Common myeloid progenitor, CD34-positive (primary cell): ENCODE results near the gene PABPC1L.

Experiments used
- CTCF ChIA-PET: fragments of 350-600 bp; sonication (Branson Sonifier 250); formaldehyde crosslinking; loops from one replicate; lab custom pipeline; 2021; ENCODE audit warnings: antibody characterized with exemption; lab: Charles Lee
- POLR2A ChIA-PET: fragments of 350-600 bp; sonication (Branson Sonifier 250); formaldehyde crosslinking; loops from one replicate; lab custom pipeline; 2021; ENCODE audit warnings: antibody characterized with exemption; lab: Charles Lee
- DNase-seq, 3 donors: peaks; one replicate each; pipeline versions ENCODE4 v3.0.0 to v3.0.0-alpha.2; 2013
- H3K27ac ChIP-seq, 2 experiments: 1 replicate in 1 of 2; 2 replicates in 1 of 2; pipeline ENCODE4 v1.7.0; 2013; ENCODE audit warnings: inconsistent platforms in 2 of 2, low read length in 2 of 2, mild to moderate bottlenecking in 2 of 2, low read depth in 1 of 2, moderate library complexity in 1 of 2; ENCODE audit not compliant: severe bottlenecking in 2 of 2, insufficient read depth in 1 of 2, poor library complexity in 1 of 2
- H3K27me3 ChIP-seq, 5 experiments: replicated peaks in 2 of 5; 1 replicate in 3 of 5; 2 replicates in 2 of 5; pipeline versions ENCODE4 v1.6.1 to v1.7.0; 2013; ENCODE audit warnings: low read length in 4 of 5, mild to moderate bottlenecking in 2 of 5, moderate library complexity in 2 of 5, inconsistent platforms in 1 of 5; ENCODE audit not compliant: insufficient read depth in 5 of 5, control insufficient read depth in 4 of 5
- H3K36me3 ChIP-seq, 4 experiments: 1 replicate in 2 of 4; 2 replicates in 2 of 4; pipeline versions ENCODE4 v1.6.1 to v1.7.0; 2013; ENCODE audit warnings: low read length in 3 of 4, control low read depth in 1 of 4, mild to moderate bottlenecking in 1 of 4; ENCODE audit not compliant: control insufficient read depth in 4 of 4, insufficient read depth in 4 of 4
- H3K4me1 ChIP-seq, 4 experiments: 1 replicate in 3 of 4; 2 replicates in 1 of 4; pipeline versions ENCODE4 v1.6.1 to v1.7.1; 2013; ENCODE audit warnings: low read length in 3 of 4, mild to moderate bottlenecking in 3 of 4, control low read depth in 1 of 4, inconsistent platforms in 1 of 4, moderate library complexity in 1 of 4; ENCODE audit not compliant: control insufficient read depth in 4 of 4, insufficient read depth in 4 of 4; ENCODE audit errors: control extremely low read depth in 1 of 4
- H3K4me3 ChIP-seq, 7 experiments: 1 replicate in 4 of 7; 2 replicates in 3 of 7; pipeline versions ENCODE4 v1.5.1 to v1.7.0; 2013; ENCODE audit warnings: mild to moderate bottlenecking in 7 of 7, low read length in 6 of 7, moderate library complexity in 6 of 7, inconsistent platforms in 2 of 7, low read depth in 2 of 7, control low read depth in 1 of 7; ENCODE audit not compliant: insufficient read depth in 4 of 7, control insufficient read depth in 1 of 7; ENCODE audit errors: extremely low read depth in 1 of 7
- H3K9me3 ChIP-seq, 5 experiments: 1 replicate in 4 of 5; 2 replicates in 1 of 5; pipeline versions ENCODE4 v1.6.1 to v1.7.1; 2013; ENCODE audit warnings: low read length in 4 of 5, mild to moderate bottlenecking in 2 of 5, inconsistent platforms in 1 of 5, low read depth in 1 of 5, moderate library complexity in 1 of 5; ENCODE audit not compliant: control insufficient read depth in 4 of 5, insufficient read depth in 2 of 5; ENCODE audit errors: control extremely low read depth in 1 of 5
- WGBS: methylation state at CpG from one replicate; pipeline ENCODE4 v1.1.5; 2013; ENCODE audit not compliant: insufficient coverage; 5-methylcytosine and 5-hydroxymethylcytosine counted together

Gene PABPC1L

DNA sequence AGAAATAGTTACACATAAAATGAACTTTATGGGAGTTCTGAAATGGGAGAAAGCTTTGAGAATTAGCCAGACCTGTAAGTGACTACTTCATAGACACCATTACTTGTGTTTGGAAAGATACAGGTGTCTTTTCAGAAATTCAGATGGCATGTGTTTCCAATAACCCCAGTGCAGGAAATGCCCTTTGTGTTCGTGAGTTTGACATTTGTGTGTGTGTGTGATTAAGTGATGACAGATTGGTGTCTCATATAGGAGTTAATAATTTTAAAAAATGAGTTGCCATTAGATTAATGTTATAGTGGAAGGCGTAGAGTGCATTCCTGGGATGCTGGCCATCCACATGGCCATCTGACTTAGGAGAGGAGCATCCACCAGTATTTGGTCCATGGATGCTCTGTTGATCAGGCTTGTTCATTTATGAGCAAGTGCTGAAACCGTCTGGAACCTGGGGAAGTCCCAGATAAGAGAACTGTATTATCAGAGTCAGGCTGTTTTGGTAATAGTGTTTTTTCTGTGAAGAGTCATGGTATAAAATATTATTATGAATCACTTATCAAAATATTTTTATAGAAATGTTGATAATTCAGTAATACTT is 59.5 kb downstream of the PABPC1L start:
- H3K36me3 ChIP-seq: peaks cover 3 to 21% (median 9%) of the 10 kb centered on the region in 4 experiments
- POLR2A ChIA-PET: interaction anchor here (1.0 kb wide), 1 partner anchor 12 kb away, joined by 3 read pairs; no protein-coding TSS in a partner anchor
- peak overlapping the region in 2 of 7 experiments; percentile 46 to 98 for H3K4me3 ChIP-seq
- no peaks in the 10 kb centered on the region for H3K27me3 ChIP-seq
- DNase-seq: peak in 2 of 3 donors; percentile 43 to 52
- peak overlapping the region in 1 of 2 experiments; percentile 85 for H3K27ac ChIP-seq
- CTCF ChIA-PET: interaction anchor here (0.7 to 1.9 kb wide), 2 partner anchors 9 to 10 kb away, joined by 3 to 9 read pairs; no protein-coding TSS in a partner anchor
- WGBS: 38% methylated on average over 3 of the region's 3 CpGs
- no peaks in the 10 kb centered on the region for H3K9me3 ChIP-seq
- H3K4me1 ChIP-seq: peaks cover 48 to 70% (median 56%) of the 10 kb centered on the region in 4 experiments

DNA sequence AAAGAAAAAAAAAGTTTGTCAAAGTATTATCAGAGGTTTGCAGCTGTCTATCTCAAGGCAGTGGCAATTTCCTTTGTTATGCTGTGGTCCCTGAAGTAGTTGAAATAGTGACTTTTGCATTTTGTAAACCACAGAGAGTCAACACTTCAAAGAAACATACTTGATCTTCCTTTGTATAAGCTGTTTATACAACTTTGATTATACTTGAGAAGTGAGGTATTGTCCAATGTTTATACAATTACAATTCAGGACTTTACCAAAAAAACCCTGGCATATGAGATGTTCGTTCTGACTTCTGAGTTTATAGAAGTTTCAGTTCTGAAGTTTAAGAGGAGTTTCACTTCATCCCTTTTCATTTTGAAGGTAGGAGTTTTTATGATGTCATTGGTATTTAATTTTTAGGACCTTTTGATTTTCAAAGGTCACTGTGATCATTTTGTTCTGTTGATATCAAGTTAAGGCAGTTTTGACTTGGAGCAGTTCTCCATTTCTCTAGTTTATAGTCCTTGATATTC is 60.4 kb downstream of the PABPC1L start:
- peaks cover 48 to 70% (median 56%) of the 10 kb centered on the region in 4 experiments for H3K4me1 ChIP-seq
- H3K36me3 ChIP-seq: peaks cover 10 to 30% (median 16%) of the 10 kb centered on the region in 4 experiments
- H3K9me3 ChIP-seq: no peaks in the 10 kb centered on the region
- DNase-seq: peak; percentile 87 to 97 (median 96)
- POLR2A ChIA-PET: interaction anchor here (0.6 to 1.1 kb wide), 3 partner anchors 11 to 763 kb away, joined by 3 to 4 read pairs (median 3); no protein-coding TSS in a partner anchor
- H3K4me3 ChIP-seq: peak overlapping the region in 6 of 7 experiments; percentile 10 to 98 (median 43)
- CTCF ChIA-PET: interaction anchor here (1.4 to 2.3 kb wide), 4 partner anchors 9 to 41 kb away, joined by 5 to 9 read pairs (median 7); no protein-coding TSS in a partner anchor
- H3K27me3 ChIP-seq: no peaks in the 10 kb centered on the region
- WGBS: no CpG with 5 or more reads among the region's 1 CpG
- H3K27ac ChIP-seq: peak overlapping the region; percentile 76 to 85

DNA sequence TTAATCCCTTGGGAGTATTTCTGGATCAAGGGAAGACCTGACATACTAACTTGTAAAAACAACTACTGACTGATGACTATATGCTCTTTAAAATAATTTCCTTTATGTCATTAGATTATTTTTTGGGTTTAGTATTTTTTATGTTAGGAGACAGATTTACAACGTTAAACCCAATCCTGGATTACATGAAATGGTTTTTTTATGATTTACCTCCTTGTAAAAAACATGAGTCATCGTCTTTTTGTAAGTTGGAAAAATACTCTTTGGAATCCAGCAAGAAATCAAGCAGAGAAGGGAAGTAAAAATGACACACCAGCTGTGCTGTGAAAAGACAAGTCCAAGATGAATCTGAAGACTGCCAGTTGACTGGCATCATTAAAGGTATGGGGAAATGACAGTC is 63.2 kb downstream of the PABPC1L start:
- H3K27me3 ChIP-seq: no peaks in the 10 kb centered on the region
- H3K4me1 ChIP-seq: peaks cover 37 to 58% (median 44%) of the 10 kb centered on the region in 4 experiments
- ChIA-PET POLR2A (no interaction called here), CTCF (no interaction called here)
- no peaks in the 10 kb centered on the region for H3K9me3 ChIP-seq
- H3K27ac ChIP-seq: peak overlapping the region in 1 of 2 experiments; percentile 46
- H3K36me3 ChIP-seq: peaks cover 12 to 35% (median 25%) of the 10 kb centered on the region in 4 experiments
- no peak overlapping the region for H3K4me3 ChIP-seq
- no CpG with 5 or more reads among the region's 2 CpGs for WGBS
- DNase-seq: peak in 2 of 3 donors; percentile 56 to 66

DNA sequence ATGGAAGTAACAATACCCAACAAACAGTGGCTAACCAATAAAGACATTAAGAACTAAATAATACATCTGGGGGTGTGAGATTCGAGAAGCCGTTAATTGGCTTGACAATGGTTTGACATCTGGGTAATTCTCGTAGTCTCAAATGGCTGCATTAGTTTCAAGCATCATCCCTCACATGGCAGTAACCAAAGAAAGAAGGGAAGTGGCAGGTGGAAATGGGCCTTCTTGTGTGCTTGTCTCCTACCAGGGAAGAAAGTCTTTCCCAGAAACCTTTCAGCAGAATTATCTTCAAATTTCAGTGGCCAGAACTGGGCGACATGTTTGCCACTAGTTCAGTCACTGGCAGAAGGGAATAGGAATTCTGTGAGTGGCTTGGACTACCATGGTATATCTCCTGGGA is 66.8 kb downstream of the PABPC1L start:
- H3K27me3 ChIP-seq: no peaks in the 10 kb centered on the region
- ChIA-PET CTCF (interaction anchor here (0.9 to 1.6 kb wide), 4 partner anchors 13 to 317 kb away, joined by 3 to 4 read pairs (median 4); no protein-coding TSS in a partner anchor), POLR2A (no interaction called here)
- H3K27ac ChIP-seq: peak overlapping the region in 1 of 2 experiments; percentile 6
- DNase-seq: no peak
- H3K9me3 ChIP-seq: no peaks in the 10 kb centered on the region
- peaks cover 16 to 52% (median 29%) of the 10 kb centered on the region in 4 experiments for H3K36me3 ChIP-seq
- H3K4me1 ChIP-seq: peaks cover 28 to 52% (median 33%) of the 10 kb centered on the region in 4 experiments
- no peak overlapping the region for H3K4me3 ChIP-seq
- 100% methylated on average over 1 of the region's 4 CpGs for WGBS

DNA sequence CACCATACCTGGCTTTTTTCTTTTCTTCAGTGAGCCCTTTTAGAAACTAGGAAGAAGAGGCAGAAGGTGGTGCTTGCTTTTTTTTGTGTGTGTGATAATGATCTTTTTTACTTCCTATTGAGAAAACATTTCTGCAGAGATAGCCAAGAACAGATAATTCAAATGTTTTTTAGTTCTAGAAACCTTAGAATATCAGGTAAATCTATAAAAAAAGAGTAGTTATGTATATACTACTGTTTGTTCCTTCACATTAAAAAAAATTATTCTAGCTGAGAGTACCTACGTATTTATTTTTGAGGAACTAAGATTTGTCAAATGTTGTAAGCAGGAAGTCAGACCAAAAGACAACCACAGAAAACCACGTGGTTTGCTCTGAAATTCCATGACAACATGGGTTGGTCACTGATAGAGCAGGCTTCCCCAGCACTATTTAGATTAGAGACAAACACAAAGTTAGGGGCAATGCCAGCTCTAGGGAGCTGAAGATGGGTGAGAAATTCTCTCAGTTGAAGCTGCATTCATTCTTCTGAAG is 69.3 kb downstream of the PABPC1L start:
- peak; percentile 93 to 97 (median 96) for DNase-seq
- 0% methylated on average over 1 of the region's 2 CpGs for WGBS
- POLR2A ChIA-PET: interaction anchor here (0.5 to 1.1 kb wide), 5 partner anchors 11 to 461 kb away, joined by 3 to 5 read pairs (median 3); no protein-coding TSS in a partner anchor

DNA sequence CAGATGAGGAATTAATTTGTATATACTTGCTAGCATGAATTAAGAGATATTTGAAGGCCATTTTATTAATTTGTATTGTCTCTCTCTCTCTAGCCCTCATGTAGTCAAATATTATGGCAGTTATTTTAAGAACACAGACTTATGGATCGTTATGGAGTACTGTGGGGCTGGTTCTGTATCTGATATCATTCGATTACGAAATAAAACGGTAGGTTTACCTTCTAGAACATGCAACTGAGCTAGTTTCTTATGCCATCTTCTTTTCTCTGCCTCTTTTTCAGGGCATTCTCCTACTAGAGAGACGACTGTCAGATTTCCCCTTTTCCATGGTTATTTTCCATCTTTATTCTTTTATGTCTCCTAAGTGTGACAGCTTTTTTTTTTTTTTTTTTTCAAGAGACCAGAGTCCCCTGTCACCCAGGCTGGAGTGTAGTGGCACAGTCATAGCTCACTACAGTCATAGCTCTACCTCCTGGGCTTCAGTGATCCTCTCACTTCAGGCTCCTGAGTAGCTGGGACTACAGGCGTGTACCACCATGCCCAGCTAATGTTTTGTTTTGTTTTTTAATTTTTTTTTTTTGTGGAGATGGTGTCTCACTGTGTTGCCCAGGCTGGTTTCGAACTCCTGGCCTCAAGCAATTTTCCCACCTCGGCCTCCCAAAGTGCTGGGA is 72.0 kb downstream of the PABPC1L start:
- peaks cover 9 to 55% (median 28%) of the 10 kb centered on the region in 4 experiments for H3K36me3 ChIP-seq
- DNase-seq: no peak
- no peak overlapping the region for H3K4me3 ChIP-seq
- no peaks in the 10 kb centered on the region for H3K9me3 ChIP-seq
- peaks cover 21 to 42% (median 29%) of the 10 kb centered on the region in 4 experiments for H3K4me1 ChIP-seq
- ChIA-PET POLR2A (interaction anchor here (1.3 kb wide), 1 partner anchor 12 kb away, joined by 3 read pairs; no protein-coding TSS in a partner anchor), CTCF (no interaction called here)
- peak overlapping the region in 1 of 2 experiments; percentile 18 for H3K27ac ChIP-seq
- 98% methylated on average over 6 of the region's 8 CpGs for WGBS
- H3K27me3 ChIP-seq: no peaks in the 10 kb centered on the region

More for the DNA sequence above, 69.3 kb downstream of the PABPC1L start:
- Histone ChIP-seq H3K27me3 (no peaks in the 10 kb centered on the region), H3K36me3 (peaks cover 15 to 54% (median 34%) of the 10 kb centered on the region in 4 experiments), H3K27ac (peak overlapping the region; percentile 89 to 94), H3K4me3 (peak overlapping the region in 5 of 7 experiments; percentile 2 to 51 (median 43)), H3K9me3 (no peaks in the 10 kb centered on the region), H3K4me1 (peaks cover 21 to 39% (median 29%) of the 10 kb centered on the region in 4 experiments)
- CTCF ChIA-PET: interaction anchor here (1.1 to 3.6 kb wide), 7 partner anchors 9 to 116 kb away, joined by 3 to 20 read pairs (median 3); partner anchors contain the start of genes STK4 and TOMM34
